ENCODE measurements around the gene NPHP1.
A peak's percentile ranks its signal among the peaks of the same experiment; 100 is the strongest.
"Not testable (repeated sequence)": the region's sequence is repeated elsewhere in the genome, so short reads cannot be mapped to it uniquely, and the experiment has no call there.

NPHP1 gene

DNA sequence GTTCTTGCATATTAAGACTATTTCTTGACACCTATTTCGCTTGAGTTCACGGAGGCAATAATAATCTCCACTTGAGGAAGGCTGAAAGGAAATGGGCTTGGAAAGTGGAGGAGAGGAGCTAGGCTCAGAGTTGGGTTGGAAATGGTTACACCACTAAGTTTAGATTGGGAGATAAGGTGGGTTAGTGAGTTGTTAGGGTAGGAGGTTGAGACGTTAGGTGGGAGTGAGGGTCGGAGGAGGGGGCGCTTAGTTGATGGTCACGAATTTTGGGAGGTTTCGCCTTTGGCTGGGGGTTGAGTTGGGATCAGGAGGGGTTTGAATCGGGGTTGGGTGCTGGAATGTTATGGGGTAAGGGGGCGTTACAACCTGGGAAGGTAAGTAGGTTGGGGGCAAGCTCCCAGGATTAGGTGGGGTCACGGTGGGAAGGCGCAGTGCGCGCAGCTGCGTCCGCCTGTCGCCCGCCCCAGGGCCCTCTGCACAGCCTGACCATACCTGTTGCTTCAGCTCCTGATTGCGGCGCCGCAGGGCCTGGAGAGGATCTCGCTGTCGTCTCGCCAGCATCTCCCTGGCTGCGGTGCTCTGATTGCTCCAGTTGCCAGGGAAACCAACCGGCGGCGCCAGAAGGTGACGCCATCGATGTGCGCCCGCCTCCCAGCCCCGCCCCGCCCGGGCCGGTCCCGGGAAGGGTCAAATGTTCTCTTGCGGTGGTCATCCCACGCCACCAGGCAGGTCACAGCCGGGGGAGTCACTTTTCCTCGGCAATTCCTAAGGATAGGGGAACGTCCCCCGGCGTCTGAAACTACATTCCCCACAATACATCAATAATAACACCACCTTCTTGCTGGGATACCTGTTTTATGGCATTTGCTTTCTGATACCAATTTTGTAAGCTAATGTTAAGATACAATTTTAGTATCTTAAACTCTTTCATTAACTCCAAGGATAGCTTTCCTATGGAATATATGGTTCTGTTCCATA, at the start of gene NPHP1:
Gene NPHP1, minus strand, starts transcription at position 606 of the 978 bp plus-strand sequence. Its CDS starts 45 bp downstream, at position 561.
- DNase-seq (ENCODE audit: low read depth in 2 of 2) = peak; percentile 72 to 80

DNA sequence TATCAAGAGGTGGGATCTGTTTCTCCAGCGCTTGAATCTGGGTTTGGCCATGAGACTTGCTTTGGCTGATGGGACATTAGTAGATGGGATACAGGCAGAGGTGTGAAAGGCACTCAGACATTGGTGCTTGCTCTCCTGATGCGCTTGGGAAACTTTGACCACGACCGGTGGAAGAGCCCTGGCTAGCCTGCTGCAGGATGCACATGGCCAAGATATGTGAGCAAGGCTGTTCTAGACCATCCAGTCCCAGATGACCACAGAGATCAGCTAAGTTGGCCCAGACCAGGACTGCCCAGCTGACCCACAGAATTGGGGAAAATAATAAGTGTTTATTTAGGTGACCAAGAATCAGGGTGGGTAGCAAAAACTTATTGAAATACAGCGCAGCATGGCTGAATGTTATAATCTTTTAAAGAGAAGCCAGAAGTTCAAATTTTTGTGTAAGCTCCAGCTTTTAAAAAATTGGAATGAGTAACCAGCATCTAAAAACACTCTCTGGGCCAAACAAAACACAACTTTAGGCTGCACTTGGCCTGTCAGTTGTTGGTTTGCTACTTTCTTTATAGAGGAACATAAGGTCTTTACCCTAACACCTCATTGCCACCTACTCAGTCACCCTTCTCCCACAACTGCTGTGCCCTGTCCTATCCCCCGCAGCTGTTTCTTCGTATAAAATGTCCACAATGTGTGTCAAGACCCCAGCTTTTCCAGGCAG, 43.4 kb upstream of the NPHP1 start:
- DNase-seq (ENCODE audit: low read depth in 2 of 2) = not testable (repeated sequence)

DNA sequence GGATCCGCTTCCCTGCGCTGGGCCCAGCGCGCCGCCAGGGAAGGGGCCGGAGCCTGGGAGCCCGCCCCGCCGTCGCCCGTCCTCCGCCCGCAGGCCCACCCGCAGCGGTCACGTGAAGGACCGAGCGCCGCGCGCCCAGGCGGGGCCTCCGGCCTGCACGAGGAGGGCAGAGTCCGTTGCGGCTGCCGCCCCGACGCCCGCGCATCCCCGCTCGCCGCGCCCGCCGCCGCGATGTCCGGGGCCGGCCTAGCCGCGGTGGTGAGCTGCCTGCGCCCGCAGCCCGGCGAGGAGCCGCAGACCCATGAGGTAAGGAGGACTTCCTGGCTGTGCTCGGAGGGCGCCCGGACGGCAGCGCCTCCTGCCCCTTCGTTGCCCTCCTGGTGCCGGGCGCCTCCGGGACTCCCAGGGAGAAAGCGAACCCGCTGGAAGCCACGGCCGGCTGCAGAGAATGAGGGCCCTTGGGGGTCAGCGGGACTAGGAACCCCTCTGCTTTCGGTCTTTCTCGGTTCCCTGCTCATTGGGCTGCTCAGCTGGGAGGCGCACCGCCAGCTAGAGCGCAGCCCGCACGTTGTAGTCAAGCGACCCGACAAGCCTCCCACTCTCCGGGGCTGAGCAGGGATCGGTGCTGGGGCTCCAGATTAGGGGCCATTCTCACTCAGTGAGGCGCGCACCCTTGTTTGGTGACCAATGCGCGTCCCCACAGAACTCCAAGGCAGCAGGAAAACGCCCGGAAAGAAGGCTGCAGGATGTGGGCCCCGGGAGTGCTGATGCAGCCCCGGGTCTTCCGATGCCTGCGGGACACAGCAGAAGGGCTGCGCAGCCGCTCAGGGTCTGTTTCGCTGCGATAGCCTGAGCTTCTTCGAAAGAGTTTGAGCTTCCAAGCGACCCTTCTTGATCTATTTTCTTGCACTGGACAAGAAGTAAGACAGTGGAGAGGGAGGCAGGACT, 40.9 kb upstream of the NPHP1 start:
- not testable (repeated sequence) for DNase-seq (ENCODE audit: low read depth in 2 of 2)

DNA sequence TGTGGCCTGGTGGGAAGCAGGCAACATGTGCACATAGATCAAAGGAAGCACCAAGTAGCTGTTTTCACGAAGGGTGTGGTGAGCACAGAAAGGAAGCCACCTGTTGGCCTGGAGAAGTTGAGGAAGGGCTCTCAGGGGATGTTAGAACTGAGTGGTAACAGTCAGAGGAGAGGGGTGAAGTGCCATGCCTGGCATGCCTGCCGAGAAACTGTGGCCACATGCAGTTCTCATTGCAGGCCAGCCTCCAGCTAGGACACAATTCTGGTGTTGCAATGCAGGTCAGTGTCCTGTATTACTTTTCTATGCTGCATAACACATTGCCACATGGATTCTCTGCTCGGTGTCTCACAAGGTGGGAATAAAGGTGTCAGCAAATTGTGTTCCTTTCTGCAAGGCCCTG, 38.5 kb upstream of the NPHP1 start:
- DNase-seq (ENCODE audit: low read depth in 2 of 2) = not testable (repeated sequence)

DNA sequence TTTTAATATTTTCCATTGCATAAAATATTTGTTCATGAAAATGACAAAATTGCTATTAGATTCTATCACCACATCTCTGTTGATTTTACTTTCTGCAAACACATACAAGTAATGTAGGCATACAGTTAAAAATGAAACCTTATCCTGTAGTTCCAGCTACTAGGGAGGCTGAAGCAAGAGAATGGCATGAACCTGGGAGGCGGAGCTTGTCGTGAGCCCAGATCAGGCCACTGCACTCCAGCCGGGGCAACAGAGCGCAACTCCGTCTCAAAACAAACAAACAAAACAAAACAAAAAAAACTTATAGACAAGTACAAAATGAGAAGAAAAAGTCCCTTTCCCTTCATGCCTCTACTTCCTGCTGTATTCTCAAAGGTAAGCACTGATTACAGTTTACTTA, 29.7 kb upstream of the NPHP1 start:
- DNase-seq (ENCODE audit: low read depth in 2 of 2) = not testable (repeated sequence)

DNA sequence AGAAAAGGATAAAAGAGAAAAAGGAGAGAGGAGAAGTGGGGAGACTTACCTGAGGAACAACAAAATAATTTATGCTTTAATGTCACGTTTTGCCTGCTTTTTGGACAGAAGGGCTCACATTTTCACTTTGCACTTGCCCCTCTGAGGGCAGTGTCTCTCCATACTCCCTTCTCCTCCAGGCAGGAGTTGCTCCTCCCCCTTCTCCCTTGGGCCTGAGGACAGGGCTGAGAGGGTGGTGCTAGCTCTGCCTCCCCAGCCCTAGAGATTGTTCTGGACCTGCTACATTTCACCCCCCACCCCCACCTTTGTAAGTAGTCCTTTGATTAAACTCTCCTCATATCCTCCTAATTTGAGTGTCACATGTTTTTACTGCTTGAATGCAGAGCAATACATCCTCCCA, 25.1 kb upstream of the NPHP1 start:
- not testable (repeated sequence) for DNase-seq (ENCODE audit: low read depth in 2 of 2)

DNA sequence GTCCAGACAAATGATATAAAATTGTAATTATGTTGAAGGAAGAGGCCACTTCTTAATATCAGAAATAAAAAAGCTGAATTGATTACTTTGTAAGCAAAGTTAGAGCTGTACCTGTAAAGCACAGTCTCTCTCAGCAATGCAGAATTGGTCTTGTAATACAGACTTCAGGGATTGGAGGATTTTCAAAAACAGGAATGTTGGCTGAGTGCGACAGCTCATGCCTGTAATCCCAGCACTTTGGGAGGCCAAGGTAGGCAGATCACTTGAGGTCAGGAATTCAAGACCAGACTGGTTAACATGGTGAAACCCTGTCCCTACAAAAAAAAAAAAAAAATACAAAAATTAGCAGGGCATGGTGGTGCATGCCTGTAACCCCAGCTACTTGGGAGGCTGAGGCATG, 17.8 kb upstream of the NPHP1 start:
- DNase-seq (ENCODE audit: low read depth in 2 of 2) = not testable (repeated sequence)

DNA sequence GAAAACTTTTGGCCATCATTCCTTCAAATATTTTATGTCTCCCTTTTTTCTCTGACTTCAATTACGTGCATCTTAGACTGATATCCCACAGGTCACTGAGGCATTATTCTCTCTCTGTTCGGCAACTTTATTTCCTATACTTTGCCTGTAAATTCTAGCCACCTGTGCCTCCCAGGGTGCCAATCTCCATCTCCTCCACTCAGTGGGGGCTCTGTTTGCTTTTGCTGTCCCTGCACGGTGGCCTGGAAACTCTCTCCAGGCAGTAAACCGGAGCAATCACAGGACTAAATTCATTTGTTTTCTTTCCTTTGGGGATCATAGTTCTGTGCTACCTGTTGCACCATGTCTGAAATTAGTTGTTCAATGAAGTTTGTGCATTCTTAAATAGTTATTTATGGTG, 17.1 kb upstream of the NPHP1 start:
- DNase-seq (ENCODE audit: low read depth in 2 of 2) = no peak

DNA sequence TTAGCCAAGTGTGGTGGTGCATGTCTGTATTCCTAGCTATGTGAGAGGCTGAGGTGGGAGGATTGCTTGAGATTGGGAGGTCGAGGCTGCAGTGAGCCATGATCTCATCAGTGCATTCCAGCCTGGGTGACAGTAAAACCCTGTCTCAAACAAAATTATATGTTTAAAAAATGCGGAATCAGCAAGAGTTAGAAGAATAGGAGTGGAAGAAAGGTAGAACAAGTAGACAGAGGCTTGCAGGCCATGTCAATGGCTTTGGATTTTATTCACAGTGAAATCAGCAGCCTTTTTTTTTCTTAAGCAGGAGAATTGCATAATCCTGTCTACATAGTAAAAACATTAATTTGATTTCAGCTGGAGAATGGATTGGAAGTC, 15.4 kb upstream of the NPHP1 start:
- no peak for DNase-seq (ENCODE audit: low read depth in 2 of 2)

DNA sequence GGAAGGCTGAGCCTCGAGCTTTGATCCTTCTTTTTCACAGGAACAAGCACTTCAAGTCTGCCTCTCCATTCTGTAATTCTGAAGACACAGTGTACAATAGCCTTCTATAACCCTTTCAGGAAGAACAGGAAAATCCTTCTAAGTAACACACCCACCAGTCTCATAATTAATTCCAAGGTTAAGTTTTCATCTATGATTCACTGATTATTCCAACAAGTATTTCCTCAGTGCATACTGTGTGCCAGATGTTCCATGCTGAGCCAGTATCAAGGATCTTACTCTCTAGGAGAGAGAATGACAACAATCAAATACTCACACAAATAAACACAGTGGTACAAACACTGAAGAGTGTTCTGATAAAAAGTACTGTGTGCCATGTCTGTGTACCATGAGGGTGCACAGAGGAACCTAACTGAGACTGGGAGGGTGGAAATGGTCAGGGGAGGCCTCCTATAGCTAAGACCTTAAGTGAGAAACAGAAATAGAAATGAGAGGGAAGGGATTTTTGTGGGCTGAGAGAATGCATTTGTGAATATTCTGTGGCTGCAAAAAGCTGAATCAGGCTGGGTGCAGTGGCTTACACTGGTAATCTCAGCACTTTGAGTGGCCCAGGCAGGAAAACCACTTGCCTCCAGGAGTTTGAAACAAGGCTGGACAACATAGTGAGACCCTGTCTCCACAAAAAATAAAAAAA, 14.8 kb upstream of the NPHP1 start:
- DNase-seq (ENCODE audit: low read depth in 2 of 2) = no peak

DNA sequence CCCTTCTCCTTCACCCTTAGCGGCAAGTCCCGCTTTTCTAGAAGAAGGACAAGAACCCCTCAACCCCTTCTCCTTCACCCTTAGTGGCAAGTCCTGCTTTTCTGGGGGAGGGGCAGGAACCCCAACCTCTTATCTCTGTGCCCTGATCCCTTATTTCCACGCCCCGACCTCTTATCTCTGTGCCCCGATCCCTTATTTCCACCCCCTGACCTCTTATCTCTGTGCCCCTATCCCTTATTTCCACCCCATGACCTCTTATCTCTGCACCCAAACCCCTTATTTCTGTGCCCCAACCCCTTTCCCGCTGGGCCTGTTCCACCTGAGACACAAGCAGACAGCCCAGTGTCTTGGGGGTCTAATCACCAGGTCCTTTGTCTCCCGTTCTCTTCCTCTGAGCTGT, 14.1 kb upstream of the NPHP1 start:
- DNase-seq (ENCODE audit: low read depth in 2 of 2) = not testable (repeated sequence)

DNA sequence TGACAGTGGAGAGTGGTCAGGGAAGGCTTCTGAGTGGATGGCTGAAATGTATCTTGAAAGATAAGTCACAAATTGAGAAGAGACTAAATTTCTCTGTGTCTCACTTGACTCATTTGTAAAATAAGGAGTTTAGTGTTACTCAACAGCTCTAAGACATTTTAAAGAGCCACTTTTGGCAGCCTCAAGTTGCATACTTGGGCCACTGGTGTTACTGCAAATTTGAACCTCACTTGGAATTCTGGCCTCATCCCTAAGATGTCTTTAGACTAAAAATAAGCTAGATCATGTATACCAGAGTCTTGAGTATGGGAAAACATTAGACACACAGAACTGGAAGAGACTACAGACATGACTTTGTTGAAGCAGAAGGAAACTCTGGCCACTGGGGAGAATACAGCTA, 12.0 kb upstream of the NPHP1 start:
- no peak for DNase-seq (ENCODE audit: low read depth in 2 of 2)

DNA sequence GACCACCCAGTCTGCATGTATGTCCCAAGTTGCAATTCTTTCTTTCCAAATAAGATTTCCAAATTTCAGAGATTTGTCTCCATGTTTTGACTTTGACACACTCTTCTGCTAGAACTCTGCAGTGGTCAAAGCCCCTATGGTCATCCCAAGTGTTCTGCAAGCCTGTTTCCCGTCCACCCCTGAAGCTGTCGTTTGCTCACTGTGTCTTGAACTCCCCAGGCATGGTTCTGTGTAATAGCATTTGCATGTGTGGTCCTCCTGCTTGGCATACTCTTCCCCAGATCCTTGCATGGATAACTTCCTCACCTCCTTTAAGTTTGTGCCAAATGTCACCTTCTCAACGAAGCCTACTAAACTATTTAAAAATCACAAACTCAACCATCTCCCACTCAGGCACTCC, 11.4 kb upstream of the NPHP1 start:
- no peak for DNase-seq (ENCODE audit: low read depth in 2 of 2)

DNA sequence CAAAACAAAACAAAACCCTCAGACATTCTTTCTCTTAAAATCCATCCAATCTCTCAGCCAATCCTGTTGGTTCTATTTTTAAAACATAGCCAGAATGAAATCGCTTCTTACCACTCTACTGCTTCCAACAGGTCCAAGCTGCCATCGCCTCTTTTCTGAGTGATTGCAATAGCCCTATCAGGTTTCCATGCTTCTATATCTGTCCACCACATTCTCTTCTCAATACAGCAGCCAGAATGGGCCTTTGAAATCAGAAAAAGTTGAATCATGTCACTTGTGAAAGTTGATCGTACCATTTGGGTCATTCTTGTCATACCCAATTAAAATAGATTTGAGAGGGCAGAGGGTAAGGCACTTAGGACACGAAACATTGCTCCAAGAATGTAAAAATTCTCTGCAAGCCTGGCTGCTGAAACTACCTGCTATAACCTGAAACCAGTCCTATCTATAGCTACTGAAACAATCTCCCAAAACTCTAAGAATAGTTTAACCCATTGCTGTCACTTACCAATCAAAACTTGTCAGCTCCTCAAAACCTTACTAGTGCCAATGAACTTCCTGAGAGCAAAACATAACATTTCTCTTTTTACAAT, 10.8 kb upstream of the NPHP1 start:
- DNase-seq (ENCODE audit: low read depth in 2 of 2) = no peak

DNA sequence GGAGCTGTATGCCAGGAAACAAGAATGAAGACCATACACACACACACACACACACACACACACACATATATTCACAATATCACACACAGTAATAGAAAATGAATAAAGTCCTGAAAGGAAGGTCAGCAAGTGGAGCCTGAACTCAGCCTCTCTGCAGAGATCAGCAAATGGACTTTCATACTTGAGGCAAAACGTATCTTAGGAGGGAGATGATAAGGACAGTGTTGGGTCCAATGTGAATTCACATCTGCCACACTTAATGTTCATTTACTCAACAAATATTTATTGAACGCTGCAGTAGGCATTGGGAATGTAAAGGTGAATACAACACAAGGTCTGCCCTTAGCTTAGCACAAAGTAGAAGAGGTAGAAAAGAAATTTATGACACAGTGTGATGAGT, 10.3 kb upstream of the NPHP1 start:
- no peak for DNase-seq (ENCODE audit: low read depth in 2 of 2)

DNA sequence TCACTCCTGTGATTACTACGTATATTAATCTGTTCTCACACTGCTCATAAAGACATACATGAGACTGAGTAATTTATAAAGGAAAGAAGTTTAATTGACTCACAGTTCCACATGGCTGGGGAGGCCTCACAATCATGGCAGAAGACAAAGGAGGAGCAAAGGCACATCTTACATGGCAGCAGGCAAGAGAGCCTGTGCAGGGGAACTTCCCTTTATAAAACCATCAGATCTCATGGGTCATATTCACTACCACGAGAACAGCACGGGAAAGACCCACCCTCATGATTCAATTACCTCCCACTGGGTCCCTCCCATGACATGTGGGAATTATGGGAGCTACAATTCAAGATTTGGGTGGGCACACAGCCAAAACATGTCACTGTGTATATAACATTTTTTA, 8.7 kb upstream of the NPHP1 start:
- not testable (repeated sequence) for DNase-seq (ENCODE audit: low read depth in 2 of 2)

DNA sequence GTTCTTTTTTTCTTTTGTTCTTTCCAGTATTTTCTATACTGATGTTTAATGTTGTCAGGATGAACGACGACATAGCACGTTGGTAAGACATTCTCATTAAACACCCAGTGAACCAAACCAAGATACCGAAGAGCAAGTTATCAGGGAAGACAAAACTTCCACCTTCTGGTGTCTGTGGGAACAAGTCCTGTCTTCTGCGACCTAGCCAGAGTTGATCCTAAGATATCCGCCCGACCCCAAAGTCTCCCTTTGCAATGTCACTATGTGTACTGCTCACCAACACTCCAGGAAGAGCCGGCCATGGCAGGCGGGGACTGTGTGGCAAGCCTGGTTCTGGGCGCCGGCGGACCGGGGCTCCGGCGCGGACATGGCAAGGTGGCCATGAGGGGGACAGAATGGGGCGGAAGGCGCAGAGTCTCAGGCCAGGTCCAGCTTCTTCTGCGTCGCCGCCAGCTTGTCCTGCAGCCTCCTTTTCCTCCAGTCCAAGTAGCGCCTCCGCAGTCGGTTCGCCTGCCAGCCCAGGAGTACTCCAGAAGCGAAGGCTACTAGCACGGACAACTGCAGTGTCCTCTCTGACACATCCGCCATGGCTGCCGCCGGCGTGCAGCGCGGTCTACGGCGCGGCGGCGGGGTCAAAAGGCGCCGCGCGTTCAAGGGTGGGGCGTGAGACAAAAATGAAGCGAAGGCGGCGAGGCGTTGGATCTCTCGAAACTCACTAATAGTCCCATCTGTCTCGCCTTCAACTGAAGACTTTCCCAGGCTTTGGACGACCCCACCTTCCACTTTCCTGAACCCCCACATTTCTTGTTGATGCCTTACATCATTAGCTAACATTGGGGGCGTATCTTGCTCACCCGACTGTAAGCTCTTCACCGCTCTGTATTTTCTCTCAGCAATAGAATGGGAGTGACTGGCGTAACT, 7.4 kb upstream of the NPHP1 start, which contains the start of gene MTLN:
Gene MTLN, minus strand, starts transcription at position 610 of the 921 bp plus-strand sequence. Its CDS starts 22 bp downstream, at position 588.
- DNase-seq (ENCODE audit: low read depth in 2 of 2) = peak; percentile 49 to 61

DNA sequence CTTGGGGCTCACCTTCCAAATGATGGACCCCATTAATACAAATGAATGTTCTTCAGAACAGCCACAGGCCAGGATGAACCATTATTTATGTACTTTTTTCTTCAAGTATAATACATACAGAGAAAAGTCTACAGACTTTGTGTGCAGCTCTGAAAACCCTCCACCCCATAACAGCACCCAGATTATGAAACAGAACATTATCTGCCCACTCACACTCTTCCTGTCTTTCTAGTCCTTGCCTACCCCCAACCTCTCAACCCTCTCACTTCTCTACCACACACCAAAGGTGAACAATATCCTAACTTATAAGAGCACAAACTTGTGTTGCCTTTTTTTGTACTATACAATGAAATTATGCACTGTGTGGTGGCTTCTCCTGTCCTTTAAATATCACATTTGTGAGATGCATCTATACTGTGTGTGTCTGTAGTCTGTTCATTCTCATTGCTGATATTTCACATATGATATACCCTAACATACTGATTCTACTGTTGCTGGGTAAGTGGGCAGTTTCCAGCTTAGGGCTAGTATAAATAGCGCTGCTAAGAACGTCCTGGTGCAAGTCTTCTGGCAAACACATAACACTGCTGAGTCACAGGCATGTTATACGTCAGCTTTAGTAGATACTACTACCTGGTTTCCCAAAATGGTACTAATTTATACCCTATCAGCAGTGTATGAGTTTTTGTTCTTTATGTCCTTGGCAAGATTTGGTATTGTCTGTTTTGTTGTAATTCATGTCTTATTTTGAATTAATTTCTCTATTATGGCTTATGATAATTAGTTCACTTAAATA, 1.0 kb upstream of the NPHP1 start:
- no peak for DNase-seq (ENCODE audit: low read depth in 2 of 2)

DNA sequence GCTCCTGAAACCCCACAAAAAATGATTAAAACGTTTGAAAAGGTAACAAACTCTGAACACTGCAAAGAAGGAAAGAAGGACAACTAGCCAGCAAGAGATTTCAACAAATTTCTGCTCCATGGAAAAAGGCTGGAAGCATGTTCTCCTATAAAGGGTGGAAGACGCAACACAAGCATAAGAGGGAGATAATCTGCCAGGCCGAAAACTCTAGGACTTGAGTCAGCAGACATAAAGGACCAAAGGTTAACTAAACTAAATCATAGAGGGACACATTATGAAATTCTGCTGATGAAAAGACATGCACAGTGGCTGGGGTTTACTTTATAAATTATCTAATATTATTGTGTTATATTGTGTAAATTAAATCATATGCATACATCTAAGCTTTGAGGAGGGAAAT, 6.8 kb downstream of the NPHP1 start:
- DNase-seq (ENCODE audit: low read depth in 2 of 2) = no peak
